ENCODE measurements around the gene SALL3.

The SALL3 gene

GRCh38 chr18:79048245-79048632, 68.6 kb downstream of the SALL3 start:
- Mint-ChIP-seq H3K4me3 (peak overlapping the region in 1 of 2 donors; percentile 8), H3K27me3 (peaks cover 14 to 31% of the 10 kb centered on the region in 2 donors), H3K9me3 (no peaks in the 10 kb centered on the region), H3K36me3 (ENCODE audit: insufficient read depth) (peaks cover 3% of the 10 kb centered on the region), H3K4me1 (ENCODE audit: low read depth in 2 of 2) (peaks cover 0 to 8% of the 10 kb centered on the region in 2 donors), H3K27ac (peak overlapping the region in 1 of 2 donors; percentile 72)
- no peak for DNase-seq
- no peak for ATAC-seq (replicated peaks)

DNA sequence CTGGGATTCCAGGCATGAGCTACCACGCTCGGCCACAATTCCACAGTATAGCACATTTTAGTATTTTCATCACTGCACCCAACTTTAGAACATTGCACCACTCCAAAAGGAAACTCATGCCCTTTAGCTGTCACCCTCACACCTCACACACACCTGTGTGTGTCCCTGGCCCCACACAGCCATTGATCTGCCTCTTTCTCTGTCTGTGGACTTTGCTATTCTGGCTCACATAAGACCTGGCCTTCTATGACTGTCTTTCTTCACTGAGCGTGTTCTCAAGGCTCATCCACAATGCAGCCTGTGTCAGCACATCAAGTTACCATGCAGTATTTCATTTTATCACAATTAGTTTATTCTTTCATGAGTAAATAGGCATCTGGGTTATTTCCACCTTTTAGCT, 69.9 kb downstream of the SALL3 start:
- H3K9me3 Mint-ChIP-seq, result no peaks in the 10 kb centered on the region
- H3K27ac Mint-ChIP-seq, result no peak overlapping the region
- H3K4me3 Mint-ChIP-seq, result no peak overlapping the region
- H3K27me3 Mint-ChIP-seq, result peaks cover 19 to 40% of the 10 kb centered on the region in 2 donors
- DNase-seq (no peak), ATAC-seq (replicated peaks) (no peak)
- peaks cover 3% of the 10 kb centered on the region for H3K36me3 Mint-ChIP-seq (ENCODE audit: insufficient read depth)
- H3K4me1 Mint-ChIP-seq (ENCODE audit: low read depth in 2 of 2), result peaks cover 0 to 8% of the 10 kb centered on the region in 2 donors
